GM19324 (cell line): ENCODE data around the gene HPN.
"Not testable (repeated sequence)": the region's sequence is repeated elsewhere in the genome, so short reads cannot be mapped to it uniquely, and the experiment has no call there.

ENCODE experiments used
- ATAC-seq: cut with Tn5 transposase; IDR thresholded peaks from one replicate; pipeline ENCODE4 v1.9.1; 2021; ENCODE audit warnings: mild to moderate bottlenecking, moderate library complexity; ENCODE audit not compliant: unreplicated experiment, low FRiP score

Gene HPN

DNA sequence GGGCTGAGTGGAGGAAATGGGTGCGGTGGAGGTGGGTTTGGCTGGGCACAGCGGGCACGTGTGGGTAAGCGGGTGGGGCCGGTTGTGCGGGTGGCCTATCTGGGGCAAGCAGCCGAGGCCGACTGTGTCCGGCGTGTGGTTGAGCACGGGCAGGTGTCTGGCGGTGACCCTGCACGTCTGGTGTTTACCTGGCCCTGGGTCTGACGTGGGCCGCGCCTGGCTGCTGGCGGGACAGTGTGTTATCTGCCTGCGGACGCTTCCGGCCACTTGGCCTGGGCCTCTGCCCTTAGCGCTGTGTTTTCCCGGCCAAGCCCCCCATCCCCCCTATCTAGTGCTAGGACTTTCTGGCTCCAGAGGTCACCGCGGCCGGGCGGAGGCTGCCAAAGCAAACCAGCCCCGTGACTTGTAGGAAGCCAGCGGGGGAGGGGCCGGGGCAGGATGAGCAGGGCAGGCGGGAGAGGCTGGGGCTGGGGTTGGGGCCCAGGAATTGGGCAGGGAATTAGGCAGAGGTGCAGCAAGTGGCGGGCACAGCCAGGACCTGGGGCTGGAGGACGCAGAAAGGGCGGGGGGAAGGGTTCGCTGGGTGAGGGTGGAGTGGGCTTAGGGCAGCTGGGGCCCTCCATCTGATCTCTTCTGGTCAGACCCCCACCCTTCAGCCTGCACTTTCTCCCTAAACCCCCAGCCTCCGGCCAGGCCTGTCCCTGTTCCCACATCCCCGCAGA, 534 bp upstream of the HPN start:
- no peak for ATAC-seq

DNA sequence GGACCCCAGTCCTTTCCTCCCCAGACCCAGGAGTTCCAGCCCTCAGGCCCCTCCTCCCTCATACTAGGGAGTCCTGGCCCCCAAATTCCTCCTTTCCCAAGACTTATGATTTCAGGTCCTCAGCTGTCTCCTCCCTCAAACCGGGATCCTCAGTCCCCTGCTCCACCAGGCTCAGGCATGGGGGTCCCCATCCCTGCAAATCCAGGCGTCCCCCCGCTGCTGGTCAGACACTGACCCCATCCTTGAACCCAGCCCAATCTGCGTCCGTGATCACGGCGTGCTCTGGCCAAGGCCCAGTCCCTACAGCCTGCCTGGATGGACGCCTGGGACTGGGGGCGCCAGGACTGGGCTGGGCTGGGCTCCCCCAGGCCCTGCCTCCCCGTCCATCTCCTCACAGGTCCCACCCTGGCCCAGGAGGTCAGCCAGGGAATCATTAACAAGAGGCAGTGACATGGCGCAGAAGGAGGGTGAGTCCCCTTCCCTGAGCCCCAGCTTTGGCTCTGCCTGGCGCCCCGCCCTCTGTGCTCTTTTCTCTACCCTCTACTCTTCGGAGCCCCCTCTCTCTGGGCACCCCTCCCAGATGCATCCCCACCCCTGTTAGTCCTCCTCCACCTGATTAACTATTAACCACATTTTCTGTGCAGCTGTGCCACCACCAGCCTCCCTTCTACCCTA, 672 bp downstream of the HPN start:
- no peak for ATAC-seq

DNA sequence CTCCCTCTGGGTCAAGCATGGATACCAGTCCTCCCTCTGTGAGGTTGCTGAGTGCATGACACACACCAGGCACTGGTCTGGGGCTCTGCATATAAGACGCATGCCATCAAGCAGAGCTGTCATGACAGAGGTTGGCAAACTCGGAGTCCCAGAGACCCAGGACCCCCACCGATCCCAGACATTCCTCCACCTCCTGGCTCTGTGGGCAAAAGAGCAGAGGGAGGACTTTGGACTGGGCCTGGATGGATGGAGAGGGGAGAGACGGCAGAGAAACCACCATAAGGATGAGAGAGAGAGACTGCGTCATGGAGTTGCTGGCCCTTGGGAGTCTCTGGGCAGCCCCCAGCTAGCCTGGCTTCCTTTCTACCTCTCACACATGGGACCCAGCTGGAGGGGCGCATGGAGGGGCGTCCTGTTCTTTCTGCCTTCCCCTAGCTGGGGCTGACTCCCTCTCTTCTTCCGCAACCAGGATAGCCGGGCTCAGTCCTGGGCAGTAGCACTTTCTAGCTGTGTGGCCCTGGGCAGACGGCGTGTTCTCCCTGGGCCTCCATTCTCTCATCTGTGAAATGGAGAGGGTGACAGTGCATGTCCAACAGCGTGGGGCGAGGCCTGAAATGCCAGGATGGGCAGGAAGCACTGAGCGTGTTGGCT, 1.6 kb downstream of the HPN start:
- ATAC-seq, result no peak

DNA sequence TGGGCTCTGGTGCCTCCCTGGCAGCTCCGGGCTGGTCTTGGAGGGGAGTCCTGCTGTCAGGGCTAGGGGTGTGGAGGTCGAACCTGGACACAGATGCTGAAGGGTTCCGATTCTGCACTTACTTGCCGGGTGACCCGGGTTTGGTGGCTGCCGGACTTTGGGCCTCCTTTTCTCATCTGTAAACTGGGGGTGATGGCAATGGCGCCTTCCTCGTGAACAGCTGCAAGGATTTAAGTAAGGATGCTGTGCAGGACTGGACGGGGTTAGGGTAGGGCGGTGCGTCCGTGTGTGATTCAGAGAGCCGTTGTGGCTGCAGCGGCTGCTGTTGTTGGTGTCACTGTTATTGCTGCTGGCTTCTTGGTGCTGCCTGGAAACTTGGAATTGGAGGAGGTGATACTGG, 2.4 kb downstream of the HPN start:
- ATAC-seq, result no peak

DNA sequence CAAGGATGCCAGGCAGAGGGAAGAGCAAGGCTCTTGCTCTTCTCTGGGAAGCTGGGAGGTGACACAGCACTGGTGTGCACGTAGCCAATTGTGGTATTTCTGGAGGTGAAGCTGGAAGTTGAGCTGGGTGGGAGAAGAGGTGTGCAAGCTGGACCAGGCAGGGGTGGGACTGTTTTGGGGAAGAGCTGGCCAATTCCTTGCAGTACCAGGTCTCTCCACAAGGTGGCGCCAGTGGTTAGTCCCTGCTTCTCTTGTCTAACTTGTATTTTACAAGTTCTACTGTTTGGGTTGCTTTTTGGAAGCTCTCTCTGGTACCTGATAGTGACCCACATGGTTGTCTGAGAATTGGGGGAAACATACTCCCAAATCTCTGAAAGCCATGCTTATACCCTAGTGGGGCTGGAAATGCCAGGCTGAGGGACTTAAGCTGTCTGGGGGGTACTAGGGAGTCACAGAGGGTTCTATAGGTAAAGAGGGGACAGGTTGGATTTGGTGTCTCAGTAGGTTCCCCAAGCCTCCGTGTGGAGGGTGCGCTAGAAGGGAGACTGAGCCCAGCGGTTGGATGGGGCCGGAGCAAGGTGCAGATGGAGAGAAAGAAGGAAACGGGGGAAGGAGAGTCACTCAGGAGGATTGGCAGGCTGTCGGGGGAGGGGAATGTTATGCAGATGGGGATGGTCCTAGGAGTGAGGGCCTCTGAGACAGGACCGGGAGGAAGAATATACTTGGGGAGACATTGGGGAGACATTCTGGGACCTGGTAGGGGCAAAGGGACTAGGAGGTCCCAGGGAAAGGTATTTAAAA, 3.0 kb downstream of the HPN start:
- ATAC-seq, result no peak

DNA sequence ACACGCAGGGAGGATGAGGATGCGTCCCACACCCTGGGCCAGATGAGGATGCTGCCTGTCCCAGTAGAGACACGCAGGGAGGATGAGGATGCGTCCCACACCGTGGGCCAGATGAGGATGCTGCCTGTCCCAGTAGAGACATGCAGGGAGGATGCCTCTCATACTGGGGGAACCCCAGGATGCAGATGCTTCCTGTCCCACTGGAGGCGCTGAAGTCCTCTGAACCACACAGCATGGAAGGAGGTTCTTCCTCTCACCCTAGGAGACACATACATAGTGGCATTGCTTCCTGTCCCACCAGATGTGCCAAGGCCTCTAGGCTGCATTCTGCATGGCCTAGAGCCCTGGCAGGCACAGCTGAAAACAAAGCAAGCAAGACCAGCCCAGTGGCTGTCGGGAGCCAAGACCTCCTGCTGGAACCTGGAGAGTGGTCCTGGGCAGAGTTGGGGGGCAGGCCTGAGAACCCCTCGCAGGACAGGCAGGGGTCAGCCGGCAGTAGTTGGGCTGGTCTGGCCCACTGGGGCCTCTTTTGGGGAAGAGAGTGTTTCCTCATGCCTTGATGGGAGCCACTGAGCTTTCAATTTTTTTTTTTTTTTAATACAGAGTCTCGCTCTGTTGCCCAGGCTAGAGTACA, 4.3 kb downstream of the HPN start:
- ATAC-seq, result no peak

DNA sequence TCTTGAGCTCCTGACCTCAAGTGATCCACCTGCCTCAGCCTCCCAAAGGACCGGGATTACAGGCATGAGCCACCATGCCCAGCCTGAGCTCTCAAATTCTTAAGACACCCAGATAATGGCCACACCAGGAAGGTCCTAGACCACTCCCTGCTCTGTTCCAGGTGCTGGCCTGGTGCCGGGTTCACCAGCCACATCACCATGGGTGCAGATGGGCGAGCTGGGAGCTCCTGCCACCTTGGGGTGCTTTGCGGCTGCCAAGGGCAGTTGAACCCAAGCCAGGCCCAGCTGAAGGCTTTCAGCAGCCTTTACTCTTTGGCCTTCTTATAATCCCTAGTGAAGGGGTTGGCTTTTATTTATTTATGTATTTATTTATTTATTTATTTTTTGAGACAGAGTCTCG, 4.9 kb downstream of the HPN start:
- no peak for ATAC-seq

DNA sequence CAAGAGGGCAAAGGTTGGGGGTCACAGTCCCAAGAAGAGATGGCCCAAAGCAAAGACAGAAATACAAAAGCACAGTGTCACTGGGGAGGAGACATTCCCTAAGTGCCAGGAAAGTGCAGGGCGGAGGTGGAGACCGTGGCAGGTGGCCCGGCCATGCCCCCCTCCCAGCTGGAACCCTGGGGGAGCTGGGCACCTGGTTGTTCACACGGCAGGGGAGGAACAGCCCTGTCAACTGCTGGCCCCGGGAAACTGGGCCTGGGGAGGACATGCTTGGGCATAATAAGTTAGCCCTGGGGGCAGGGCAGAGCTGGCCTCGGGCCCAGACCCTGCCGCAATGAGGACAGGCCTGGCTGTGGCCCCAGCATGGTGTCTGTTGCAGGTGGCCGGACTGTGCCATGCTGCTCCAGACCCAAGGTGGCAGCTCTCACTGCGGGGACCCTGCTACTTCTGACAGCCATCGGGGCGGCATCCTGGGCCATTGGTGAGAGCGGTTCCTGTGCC, 7.4 kb downstream of the HPN start:
- no peak for ATAC-seq

DNA sequence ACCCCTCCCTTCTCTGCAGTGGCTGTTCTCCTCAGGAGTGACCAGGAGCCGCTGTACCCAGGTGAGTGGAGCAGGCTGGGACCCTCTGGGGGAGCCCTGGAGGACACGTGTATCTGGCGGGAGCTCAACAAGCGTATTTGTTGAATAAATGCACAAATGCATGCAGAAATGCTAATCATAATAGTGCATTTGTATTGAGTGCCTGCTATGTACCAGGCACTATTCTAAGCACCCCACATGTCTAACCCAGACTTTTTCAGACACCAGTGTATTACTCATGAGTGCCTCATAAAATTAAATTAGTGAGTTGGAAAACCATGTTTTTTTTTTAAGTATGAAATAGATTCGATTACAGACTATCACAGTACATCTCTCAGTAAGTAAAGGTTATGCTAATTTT, 7.9 kb downstream of the HPN start:
- ATAC-seq, result no peak

DNA sequence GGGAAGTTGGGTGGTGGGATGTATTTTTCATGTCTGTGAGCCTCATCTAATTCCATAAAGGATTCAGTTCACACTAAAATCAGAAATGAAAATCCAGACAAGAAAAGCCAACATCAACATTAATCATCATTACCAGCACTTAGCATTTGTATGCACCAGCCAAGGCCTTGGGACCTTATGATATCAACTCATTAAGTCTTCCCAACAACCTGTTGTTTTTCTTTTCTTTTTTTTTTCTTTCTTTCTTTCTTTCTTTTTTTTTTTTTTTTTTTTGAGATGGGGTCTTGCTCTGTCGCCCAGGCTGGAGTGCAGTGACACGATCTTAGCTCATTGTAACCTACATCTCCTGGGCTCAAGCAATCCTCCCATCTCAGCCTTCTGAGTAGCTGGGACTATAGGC, 9.1 kb downstream of the HPN start:
- not testable (repeated sequence) for ATAC-seq

DNA sequence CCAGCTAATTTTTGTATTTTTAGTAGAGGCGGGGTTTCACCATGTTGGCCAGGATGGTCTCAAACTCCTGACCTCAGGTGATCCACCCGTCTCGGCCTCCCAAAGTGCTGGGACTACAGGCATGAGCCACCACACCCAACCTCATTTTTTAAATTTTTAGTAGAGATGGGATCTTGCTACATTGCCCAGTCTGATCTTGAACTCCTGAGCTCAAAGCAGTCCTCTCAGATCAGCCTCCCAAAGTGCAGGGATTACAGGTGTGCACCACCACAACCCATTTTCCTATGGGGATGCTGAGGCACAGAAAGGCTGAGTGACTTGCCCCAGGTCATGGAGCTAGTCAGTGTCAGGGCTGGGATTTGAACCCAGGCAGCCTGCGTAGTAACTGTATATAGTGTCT, 9.7 kb downstream of the HPN start:
- ATAC-seq, result not testable (repeated sequence)

DNA sequence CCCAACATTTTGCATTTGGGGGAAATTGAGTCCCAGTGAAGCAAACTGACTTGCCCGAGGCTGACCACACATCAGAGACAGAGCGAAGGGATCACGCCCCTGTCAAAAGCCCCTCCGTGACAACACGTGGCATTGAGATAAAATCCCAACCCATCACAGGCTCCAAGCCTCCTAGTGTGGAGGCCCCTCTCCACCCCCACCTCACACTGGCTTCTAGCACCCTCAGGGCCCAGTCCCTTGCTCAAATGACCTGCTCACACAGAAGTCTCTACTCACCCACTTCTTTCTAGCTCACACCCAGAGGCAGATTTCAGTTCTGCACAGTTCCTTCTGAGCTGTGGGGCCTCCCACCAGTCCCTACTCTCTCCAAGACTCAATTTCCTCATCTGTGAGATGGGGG, 10.3 kb downstream of the HPN start:
- ATAC-seq, result no peak

DNA sequence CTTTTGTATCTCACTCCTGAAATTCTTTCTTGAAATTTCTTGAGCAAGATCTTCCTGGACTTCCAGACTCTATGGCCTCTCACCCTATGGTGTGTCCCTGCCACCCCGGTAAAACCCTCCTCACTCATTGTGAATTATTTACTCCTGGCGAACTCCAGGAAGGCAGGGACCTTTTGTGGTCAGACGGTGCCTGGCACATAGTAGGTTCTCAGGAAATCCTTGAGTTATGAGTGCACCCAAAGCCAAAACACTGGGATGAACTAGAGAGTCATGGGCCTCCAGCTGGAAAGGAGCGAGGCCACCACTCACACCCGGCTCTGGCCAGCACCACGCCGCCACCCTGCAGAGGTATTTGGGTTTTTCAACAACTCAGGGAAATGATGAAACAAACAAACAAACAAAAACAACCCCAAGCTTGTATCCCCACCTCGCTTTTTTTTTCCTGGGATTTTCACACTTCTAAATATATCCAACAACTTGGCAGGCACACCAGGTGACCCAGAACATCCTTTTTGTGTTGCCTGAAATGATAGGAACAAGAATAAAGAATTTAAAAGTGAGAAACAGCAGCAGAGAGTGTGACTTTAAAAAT, 11.2 kb downstream of the HPN start:
- no peak for ATAC-seq

DNA sequence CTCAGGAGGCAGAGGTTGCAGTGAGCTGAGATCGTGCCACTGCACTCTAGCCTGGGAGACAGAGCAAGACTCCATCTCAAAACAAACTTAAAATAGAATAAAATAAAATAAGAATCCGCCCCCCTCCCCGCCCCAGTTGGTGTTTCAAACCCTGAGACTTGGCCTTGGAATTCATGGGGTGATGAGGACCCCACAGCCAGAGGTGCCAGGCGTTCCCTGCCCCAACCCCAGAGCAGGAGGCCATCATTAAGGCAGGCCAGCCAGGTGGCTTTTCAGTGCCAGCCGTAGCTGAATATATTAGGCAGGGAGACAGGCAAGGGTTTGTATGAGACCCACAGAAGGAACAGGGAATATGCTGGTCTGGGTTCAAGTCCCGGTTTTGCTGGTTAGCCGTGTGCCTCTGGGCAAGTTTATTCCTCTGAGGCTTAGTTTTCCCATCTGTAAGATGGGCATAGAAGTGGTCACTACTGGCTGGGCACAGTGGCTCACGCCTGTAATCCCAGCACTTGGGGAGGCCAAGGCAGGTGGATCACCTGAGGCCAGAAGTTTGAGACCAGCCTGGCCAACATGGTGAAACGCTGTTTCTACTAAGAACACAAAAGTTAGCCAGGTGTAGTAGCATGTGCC, 12.3 kb downstream of the HPN start:
- ATAC-seq, result no peak

DNA sequence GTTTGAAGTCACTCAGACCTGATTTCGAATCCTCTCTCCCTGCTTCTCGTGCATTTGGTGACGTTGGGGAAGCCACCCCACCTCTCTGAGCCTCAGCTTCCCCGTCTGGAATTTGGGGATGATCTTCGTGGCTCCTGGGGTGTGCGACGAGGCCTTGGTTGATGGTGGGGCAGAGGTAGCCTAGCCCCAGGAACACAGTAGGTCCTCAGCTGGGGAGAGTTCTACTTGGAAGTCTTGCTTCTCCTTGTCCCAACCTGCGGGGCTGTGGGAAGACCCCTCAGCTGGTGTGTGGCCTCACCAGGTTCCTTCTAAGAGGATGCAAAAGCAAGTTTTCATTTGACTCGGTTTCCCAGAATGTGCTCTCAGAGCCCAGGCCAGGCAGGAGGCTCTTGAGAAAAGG, 13.1 kb downstream of the HPN start:
- no peak for ATAC-seq

DNA sequence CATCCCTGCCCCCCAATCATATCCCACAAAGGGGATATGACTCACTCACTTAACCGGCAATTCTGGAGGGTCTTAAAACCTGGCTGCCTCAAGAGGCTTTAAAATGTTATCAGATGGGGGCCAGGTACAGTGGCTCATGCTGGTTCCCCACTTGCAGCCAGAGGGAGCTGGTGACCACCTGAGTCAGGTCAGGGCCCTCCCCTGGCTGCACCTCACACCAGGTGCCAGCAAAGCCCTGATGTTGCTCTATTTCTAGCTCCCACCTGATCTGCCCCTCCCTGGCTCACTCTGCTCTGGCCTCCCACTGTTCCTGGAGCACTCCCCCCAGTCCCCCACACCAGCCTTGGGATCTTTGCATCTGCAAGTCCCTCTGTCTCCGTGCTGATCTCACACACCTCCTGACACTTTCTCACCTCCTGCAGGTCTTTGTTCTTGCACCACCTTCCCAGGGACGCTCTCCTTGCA, 14.2 kb downstream of the HPN start:
- no peak for ATAC-seq

DNA sequence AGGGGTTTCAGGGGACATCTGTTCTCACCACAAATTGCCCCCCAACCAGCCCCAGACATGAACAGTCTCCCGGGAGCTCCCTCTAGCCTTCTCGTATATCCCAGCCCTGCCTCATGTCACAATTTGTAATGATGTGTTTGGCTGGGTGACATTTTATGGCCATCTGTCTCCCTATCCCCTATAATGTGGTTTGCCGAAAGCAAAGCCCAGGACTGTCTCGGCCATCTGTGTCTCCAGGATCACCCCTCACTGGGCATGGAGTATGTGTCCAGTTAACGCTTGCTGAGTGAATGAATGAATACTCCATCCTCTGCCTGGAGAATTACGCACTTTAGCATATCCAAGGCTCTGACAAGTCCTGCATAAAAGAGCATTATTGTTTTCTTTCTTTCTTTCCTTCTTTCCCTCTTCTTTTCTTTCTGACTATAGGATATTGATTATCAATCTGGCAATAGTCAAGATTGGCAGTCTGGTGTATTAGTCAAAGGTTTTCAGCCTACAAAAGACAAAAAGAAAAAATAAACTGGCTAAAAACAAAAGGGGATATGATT, 15.1 kb downstream of the HPN start:
- no peak for ATAC-seq

DNA sequence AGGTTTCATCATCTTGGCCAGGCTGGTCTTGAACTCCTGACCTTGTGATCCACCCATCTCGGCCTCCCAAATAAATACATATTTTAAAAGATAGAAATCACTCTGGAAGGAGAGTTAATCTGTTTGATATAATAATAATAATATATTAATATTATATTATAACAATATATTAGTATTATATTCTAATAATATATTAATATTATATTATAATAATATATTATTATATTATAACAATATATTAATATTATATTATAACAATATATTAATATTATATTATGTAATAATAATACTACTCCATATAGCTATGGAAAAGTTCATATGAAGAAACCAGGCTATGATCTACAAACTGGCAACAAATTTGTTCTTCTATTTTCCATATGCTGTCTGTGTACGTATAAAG, 16.8 kb downstream of the HPN start:
- no peak for ATAC-seq
